ENCODE measurements around the gene TRIM26. TPM values are rescaled to one million over a fixed set of nuclear protein-coding genes. Genes with fewer than 3 reads are reported as not detected.

The TRIM26 gene
- total and polyA plus RNA-seq, 2 of the 13 experiments (the other 11 are each of a cell fraction or from before 2014, with no cell fraction given) = 27.1 to 38.7 TPM

DNA sequence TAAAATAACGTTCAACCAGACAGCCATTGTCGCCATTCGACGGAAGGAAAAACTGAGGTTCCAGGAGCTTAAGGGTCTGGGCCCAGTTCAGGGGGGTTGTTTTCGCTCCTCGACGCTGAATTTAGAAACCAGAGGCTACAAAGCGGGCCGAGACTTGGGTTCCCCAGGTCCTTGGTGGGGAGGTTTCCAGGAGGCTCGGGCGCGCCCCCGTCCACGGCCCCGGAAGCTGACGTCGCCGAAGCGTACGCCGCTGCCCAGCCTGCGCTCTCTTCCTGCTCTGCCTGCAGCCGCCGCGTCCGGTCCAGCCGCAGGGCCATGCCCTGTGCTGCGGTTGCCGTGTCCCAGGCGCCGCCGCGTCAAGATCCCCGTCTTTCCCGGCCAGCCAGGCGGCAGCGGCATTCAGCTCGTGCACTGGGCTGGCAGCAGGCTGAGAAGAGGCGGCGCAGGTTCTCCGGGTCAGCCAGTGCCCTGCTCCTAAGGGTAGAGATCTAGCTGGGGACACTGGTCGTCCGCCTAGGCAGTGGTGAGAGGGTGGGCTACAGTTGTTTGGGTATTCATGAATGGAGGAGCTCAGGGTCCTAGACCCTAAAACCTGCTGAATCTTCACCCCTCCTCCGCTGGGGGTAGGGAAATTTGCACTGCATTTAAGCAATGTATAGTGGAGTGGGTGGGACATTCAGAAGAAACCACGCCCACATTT, 901 bp upstream of the TRIM26 start (continued):
- TF ChIP-seq, protein P1, sequence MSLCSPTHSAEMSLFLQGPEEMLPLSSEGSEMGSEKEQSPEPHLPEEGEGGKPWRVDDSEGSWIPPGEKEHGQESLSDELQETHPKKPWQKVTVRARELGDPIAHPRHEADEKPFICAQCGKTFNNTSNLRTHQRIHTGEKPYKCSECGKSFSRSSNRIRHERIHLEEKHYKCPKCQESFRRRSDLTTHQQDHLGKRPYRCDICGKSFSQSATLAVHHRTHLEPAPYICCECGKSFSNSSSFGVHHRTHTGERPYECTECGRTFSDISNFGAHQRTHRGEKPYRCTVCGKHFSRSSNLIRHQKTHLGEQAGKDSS (CRISPR knock-in tag; IDR thresholded peaks at IDR 0.05; ENCODE audit: borderline replicate concordance, low read depth) = no peak; the same call in 1 of the 2 replicates
- TF ChIP-seq HDAC1 (CRISPR knock-in tag; IDR thresholded peaks at IDR 0.05) (peak; percentile 86), FOXC1 (CRISPR knock-in tag; IDR thresholded peaks at IDR 0.05; ENCODE audit: borderline replicate concordance) (no peak; the same call in 1 of the 2 replicates), SAFB2 (CRISPR knock-in tag; IDR thresholded peaks at IDR 0.05; ENCODE audit: borderline replicate concordance, low read depth) (peak; percentile 97), ZIK1 (CRISPR knock-in tag; IDR thresholded peaks at IDR 0.05; ENCODE audit: borderline replicate concordance, low read depth) (0 out of 2 replicates have a peak, but pooled peaks have one; percentile 33), NR2F6 (IDR thresholded peaks at IDR 0.05) (no peak), NR2F6 (CRISPR knock-in tag; IDR thresholded peaks at IDR 0.05) (0 out of 2 replicates have a peak, but pooled peaks have one; percentile 8), RXRB (CRISPR knock-in tag; IDR thresholded peaks at IDR 0.05; ENCODE audit: borderline replicate concordance) (peak; percentile 69), RARG (CRISPR knock-in tag; IDR thresholded peaks at IDR 0.05; ENCODE audit: low read depth) (no peak), KLF9 (CRISPR knock-in tag; IDR thresholded peaks at IDR 0.05; ENCODE audit: low read depth) (peak; percentile 42; the same call in 1 of the 2 replicates), KMT2B (CRISPR knock-in tag; IDR thresholded peaks at IDR 0.05) (peak; percentile 85), ONECUT2 (CRISPR knock-in tag; IDR thresholded peaks at IDR 0.05) (no peak; the same call in 1 of the 2 replicates), ZNF577 (CRISPR knock-in tag; IDR thresholded peaks at IDR 0.05; ENCODE audit: borderline replicate concordance, low read depth) (no peak), ZNF557 (CRISPR knock-in tag; IDR thresholded peaks at IDR 0.05) (peak; percentile 95), PPARG (CRISPR knock-in tag; conservative IDR thresholded peaks at IDR 0.05) (peak; percentile 60; the same call in 1 of the 2 replicates), MBNL3 (CRISPR knock-in tag; conservative IDR thresholded peaks at IDR 0.05) (no peak)
- TF ChIP-seq, protein P2, sequence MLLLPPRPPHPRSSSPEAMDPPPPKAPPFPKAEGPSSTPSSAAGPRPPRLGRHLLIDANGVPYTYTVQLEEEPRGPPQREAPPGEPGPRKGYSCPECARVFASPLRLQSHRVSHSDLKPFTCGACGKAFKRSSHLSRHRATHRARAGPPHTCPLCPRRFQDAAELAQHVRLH (CRISPR knock-in tag; IDR thresholded peaks at IDR 0.05; ENCODE audit: borderline replicate concordance, low read depth) = peak; percentile 33; the same call in 1 of the 2 replicates
- TF ChIP-seq, protein P3, sequence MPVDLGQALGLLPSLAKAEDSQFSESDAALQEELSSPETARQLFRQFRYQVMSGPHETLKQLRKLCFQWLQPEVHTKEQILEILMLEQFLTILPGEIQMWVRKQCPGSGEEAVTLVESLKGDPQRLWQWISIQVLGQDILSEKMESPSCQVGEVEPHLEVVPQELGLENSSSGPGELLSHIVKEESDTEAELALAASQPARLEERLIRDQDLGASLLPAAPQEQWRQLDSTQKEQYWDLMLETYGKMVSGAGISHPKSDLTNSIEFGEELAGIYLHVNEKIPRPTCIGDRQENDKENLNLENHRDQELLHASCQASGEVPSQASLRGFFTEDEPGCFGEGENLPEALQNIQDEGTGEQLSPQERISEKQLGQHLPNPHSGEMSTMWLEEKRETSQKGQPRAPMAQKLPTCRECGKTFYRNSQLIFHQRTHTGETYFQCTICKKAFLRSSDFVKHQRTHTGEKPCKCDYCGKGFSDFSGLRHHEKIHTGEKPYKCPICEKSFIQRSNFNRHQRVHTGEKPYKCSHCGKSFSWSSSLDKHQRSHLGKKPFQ (CRISPR knock-in tag; IDR thresholded peaks at IDR 0.05; ENCODE audit: insufficient replicate concordance) = peak; percentile 20
- TF ChIP-seq, protein P4, sequence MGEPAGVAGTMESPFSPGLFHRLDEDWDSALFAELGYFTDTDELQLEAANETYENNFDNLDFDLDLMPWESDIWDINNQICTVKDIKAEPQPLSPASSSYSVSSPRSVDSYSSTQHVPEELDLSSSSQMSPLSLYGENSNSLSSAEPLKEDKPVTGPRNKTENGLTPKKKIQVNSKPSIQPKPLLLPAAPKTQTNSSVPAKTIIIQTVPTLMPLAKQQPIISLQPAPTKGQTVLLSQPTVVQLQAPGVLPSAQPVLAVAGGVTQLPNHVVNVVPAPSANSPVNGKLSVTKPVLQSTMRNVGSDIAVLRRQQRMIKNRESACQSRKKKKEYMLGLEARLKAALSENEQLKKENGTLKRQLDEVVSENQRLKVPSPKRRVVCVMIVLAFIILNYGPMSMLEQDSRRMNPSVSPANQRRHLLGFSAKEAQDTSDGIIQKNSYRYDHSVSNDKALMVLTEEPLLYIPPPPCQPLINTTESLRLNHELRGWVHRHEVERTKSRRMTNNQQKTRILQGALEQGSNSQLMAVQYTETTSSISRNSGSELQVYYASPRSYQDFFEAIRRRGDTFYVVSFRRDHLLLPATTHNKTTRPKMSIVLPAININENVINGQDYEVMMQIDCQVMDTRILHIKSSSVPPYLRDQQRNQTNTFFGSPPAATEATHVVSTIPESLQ (CRISPR knock-in tag; conservative IDR thresholded peaks at IDR 0.05) = peak; percentile 55; the same call in 1 of the 2 replicates
- TF ChIP-seq, protein P5, sequence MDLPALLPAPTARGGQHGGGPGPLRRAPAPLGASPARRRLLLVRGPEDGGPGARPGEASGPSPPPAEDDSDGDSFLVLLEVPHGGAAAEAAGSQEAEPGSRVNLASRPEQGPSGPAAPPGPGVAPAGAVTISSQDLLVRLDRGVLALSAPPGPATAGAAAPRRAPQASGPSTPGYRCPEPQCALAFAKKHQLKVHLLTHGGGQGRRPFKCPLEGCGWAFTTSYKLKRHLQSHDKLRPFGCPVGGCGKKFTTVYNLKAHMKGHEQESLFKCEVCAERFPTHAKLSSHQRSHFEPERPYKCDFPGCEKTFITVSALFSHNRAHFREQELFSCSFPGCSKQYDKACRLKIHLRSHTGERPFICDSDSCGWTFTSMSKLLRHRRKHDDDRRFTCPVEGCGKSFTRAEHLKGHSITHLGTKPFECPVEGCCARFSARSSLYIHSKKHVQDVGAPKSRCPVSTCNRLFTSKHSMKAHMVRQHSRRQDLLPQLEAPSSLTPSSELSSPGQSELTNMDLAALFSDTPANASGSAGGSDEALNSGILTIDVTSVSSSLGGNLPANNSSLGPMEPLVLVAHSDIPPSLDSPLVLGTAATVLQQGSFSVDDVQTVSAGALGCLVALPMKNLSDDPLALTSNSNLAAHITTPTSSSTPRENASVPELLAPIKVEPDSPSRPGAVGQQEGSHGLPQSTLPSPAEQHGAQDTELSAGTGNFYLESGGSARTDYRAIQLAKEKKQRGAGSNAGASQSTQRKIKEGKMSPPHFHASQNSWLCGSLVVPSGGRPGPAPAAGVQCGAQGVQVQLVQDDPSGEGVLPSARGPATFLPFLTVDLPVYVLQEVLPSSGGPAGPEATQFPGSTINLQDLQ (CRISPR knock-in tag; IDR thresholded peaks at IDR 0.05) = peak; percentile 79
- TF ChIP-seq, protein P6, sequence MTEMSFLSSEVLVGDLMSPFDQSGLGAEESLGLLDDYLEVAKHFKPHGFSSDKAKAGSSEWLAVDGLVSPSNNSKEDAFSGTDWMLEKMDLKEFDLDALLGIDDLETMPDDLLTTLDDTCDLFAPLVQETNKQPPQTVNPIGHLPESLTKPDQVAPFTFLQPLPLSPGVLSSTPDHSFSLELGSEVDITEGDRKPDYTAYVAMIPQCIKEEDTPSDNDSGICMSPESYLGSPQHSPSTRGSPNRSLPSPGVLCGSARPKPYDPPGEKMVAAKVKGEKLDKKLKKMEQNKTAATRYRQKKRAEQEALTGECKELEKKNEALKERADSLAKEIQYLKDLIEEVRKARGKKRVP (CRISPR knock-in tag; IDR thresholded peaks at IDR 0.05) = 0 out of 4 replicates have a peak, but pooled peaks of 1 of the 2 experiments have one; percentile 32
